ENCODE results near the gene OTOG.

DNA sequence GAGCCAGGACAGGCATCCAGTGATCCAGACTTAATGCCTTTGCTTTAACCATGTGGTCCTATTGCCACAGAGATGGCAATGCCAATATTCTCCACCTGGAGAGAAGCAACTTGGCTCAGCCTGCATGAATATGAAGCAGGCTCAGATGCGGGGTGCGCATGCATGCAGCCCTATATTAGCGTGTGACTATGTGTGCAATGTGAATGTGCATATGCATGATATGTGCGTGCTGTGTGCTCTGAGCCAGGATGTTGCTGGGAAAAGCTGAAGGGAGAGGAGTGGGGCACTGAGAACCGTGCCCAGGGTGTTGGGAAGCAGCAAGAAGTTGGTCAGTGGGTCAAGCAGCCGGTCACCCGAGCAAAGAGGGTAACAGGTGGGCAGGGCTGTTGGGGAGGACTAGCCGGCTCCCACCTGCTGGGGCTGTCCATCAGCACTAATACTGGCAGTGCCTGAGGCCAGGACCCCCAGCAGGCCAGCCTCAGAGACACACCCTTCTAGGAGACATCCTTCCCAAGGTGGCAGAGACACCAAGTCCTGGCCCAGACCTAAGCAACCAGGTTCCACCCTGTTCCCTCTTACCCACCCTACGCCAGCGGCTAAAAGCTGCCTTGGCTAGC, 147.5 kb downstream of the OTOG start:
- TF ChIP-seq, protein P1, sequence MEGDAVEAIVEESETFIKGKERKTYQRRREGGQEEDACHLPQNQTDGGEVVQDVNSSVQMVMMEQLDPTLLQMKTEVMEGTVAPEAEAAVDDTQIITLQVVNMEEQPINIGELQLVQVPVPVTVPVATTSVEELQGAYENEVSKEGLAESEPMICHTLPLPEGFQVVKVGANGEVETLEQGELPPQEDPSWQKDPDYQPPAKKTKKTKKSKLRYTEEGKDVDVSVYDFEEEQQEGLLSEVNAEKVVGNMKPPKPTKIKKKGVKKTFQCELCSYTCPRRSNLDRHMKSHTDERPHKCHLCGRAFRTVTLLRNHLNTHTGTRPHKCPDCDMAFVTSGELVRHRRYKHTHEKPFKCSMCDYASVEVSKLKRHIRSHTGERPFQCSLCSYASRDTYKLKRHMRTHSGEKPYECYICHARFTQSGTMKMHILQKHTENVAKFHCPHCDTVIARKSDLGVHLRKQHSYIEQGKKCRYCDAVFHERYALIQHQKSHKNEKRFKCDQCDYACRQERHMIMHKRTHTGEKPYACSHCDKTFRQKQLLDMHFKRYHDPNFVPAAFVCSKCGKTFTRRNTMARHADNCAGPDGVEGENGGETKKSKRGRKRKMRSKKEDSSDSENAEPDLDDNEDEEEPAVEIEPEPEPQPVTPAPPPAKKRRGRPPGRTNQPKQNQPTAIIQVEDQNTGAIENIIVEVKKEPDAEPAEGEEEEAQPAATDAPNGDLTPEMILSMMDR (IDR thresholded peaks at IDR 0.05; ENCODE audit: low read depth, low read length, poor library complexity, severe bottlenecking) = no peak
- no peak for TF ChIP-seq EZH2phosphoT487 (IDR thresholded peaks at IDR 0.05; ENCODE audit: borderline replicate concordance, low read length)

Measured in DOHH2 (cell line).